Endothelial cell (in vitro differentiated cells): ENCODE results near the gene ZRANB1. TPM values are rescaled to one million over a fixed set of nuclear protein-coding genes. Genes with fewer than 3 reads are reported as not detected.

Experiments used
- DNase-seq: peaks from one replicate; pipeline ENCODE4 v3.0.0; 2021; ENCODE audit warnings: low spot score
- H3K27ac Mint-ChIP-seq: one replicate; pipeline ENCODE4 v1.8.0; 2021; ENCODE audit warnings: mixed read lengths, inconsistent platforms; ENCODE audit not compliant: unreplicated experiment
- H3K27me3 Mint-ChIP-seq: one replicate; pipeline ENCODE4 v1.8.0; 2021; ENCODE audit warnings: mild to moderate bottlenecking, moderate library complexity, mixed read lengths, inconsistent platforms; ENCODE audit not compliant: unreplicated experiment
- H3K36me3 Mint-ChIP-seq: one replicate; pipeline ENCODE4 v1.8.0; 2021; ENCODE audit warnings: mild to moderate bottlenecking, low read depth, mixed read lengths, inconsistent platforms; ENCODE audit not compliant: unreplicated experiment
- H3K4me1 Mint-ChIP-seq: one replicate; pipeline ENCODE4 v1.8.0; 2021; ENCODE audit warnings: mild to moderate bottlenecking, mixed read lengths, inconsistent platforms; ENCODE audit not compliant: unreplicated experiment
- H3K4me3 Mint-ChIP-seq: one replicate; pipeline ENCODE4 v1.8.0; 2021; ENCODE audit warnings: mild to moderate bottlenecking, mixed read lengths, inconsistent platforms; ENCODE audit not compliant: unreplicated experiment
- H3K9me3 Mint-ChIP-seq: one replicate; pipeline ENCODE4 v1.8.0; 2021; ENCODE audit warnings: mixed read lengths, inconsistent platforms; ENCODE audit not compliant: unreplicated experiment
- CTCF ChIP-seq: fragments of 200-600 bp; sonication (generic); IDR thresholded peaks from one replicate; pipeline ENCODE4 v1.5.0; 2021; ENCODE audit warnings: antibody characterized with exemption; ENCODE audit not compliant: unreplicated experiment
- total RNA-seq: library from RNA; stranded (reverse); fragmentation: NEBNext Ultra II Directional; extraction: Animal tissue kit (Norgen Biotek cat#: 25700); gene quantifications from one replicate; pipeline ENCODE4 v1.2.1, GENCODE V29; 2021; ENCODE audit not compliant: unreplicated experiment

Gene ZRANB1
- total RNA-seq, 1 donor from 2014 or later: 22.4 TPM

DNA sequence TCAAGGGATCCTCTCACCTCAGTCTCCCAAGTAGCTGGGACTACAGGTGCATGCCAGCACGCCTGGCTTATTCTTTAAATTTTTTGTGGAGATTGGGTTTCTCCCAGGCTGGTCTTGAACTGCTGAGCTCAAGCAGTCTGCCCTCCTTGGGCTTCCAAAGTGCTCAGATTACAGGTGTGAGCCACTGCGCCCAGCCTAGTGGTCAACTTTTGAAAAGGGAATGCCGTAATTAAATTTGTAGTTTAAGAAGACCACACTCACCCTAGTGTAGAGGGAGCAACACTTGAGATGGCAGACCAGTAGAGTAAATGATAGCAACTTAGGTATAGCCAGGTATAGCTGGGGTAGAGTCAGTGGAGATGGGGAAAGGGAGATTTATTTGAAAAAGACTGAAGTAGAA lies 17.6 kb downstream of the ZRANB1 start:
- Mint-ChIP-seq H3K27ac (no peak overlapping the region), H3K36me3 (peaks cover 4% of the 10 kb centered on the region), H3K4me3 (no peak overlapping the region), H3K27me3 (peaks cover 2% of the 10 kb centered on the region), H3K9me3 (no peaks in the 10 kb centered on the region), H3K4me1 (peaks cover 15% of the 10 kb centered on the region)
- no peak for TF ChIP-seq CTCF
- DNase-seq: no peak

DNA sequence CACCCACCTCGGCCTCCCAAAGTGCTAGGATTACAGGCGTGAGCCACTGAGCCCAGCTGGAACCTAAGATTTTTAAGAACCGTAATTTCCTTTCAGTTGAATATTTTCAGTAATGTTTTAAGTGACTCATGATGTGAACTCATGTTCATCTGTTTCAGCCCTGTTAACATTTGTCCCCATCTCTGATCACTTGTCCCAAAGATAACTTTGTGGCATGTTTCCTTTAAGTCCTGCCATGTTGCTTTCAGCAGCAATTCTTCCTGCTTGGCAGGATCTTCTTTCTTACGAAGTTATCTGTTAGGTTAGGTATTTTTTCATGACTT lies 19.3 kb downstream of the ZRANB1 start:
- DNase-seq: no peak
- no peaks in the 10 kb centered on the region for H3K9me3 Mint-ChIP-seq
- peaks cover 2% of the 10 kb centered on the region for H3K27me3 Mint-ChIP-seq
- peaks cover 4% of the 10 kb centered on the region for H3K36me3 Mint-ChIP-seq
- peaks cover 15% of the 10 kb centered on the region for H3K4me1 Mint-ChIP-seq
- no peak overlapping the region for H3K4me3 Mint-ChIP-seq
- peak overlapping the region; percentile 12 for H3K27ac Mint-ChIP-seq
- TF ChIP-seq CTCF: no peak

GRCh38 chr10:124962421-124962820 lies 20.5 kb downstream of the ZRANB1 start:
- Mint-ChIP-seq H3K27ac (no peak overlapping the region), H3K4me3 (no peak overlapping the region), H3K27me3 (peaks cover 2% of the 10 kb centered on the region), H3K4me1 (peaks cover 9% of the 10 kb centered on the region), H3K9me3 (no peaks in the 10 kb centered on the region), H3K36me3 (peaks cover 9% of the 10 kb centered on the region)
- DNase-seq: no peak
- no peak for TF ChIP-seq CTCF

DNA sequence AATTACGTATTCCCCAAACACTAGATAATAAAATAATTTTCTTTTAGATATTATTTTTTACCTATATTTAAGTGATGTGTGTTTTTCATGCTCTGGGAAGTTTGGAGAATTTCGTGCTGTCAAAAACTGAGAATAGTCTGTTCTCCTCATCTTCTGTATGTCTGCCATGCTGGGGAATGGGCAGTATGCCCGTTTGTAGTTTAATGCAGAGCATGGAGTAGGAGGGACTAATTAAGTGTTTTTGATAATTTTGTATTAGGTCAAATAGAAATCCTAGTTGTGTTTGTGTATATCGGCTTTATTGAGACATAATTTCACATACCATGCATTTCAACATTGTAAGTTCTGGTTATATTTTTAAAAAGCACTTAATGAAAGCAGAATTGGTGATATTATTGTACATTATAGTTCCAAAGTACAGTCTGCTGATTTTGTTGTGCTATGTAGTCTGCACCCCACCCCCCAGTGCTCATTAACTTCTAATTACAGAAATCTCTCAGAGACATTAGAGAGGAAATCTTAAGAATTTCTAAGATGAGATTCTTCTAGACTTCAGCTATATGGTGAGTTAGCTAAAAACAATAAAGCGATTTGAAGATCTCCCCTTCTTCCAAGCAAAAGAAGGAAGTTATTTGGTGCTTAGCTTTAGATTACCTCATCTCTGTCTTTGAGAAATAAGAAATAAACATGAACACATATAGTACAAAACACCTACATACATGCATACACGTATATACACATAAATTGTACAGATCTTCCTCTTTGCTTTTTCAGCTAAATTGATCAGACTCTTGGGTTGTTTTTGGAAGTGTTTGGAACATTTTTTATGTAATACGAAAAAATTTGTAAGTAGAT lies 22.2 kb downstream of the ZRANB1 start:
- no peak overlapping the region for H3K4me3 Mint-ChIP-seq
- peaks cover 17% of the 10 kb centered on the region for H3K36me3 Mint-ChIP-seq
- H3K9me3 Mint-ChIP-seq: no peaks in the 10 kb centered on the region
- no peak overlapping the region for H3K27ac Mint-ChIP-seq
- DNase-seq: no peak
- peaks cover 3% of the 10 kb centered on the region for H3K27me3 Mint-ChIP-seq
- no peaks in the 10 kb centered on the region for H3K4me1 Mint-ChIP-seq
- TF ChIP-seq CTCF: no peak

- no peak for DNase-seq
- Mint-ChIP-seq H3K9me3 (no peaks in the 10 kb centered on the region), H3K27ac (no peak overlapping the region), H3K27me3 (peaks cover 1% of the 10 kb centered on the region), H3K4me3 (no peak overlapping the region), H3K4me1 (no peaks in the 10 kb centered on the region), H3K36me3 (peaks cover 17% of the 10 kb centered on the region)
- no peak for TF ChIP-seq CTCF
Observed at GRCh38 chr10:124966008-124966407, 24.1 kb downstream of the ZRANB1 start.
